Hepatocyte (in vitro differentiated cells): ENCODE results near the gene C19orf85. TPM values are rescaled to one million over a fixed set of nuclear protein-coding genes. Genes with fewer than 3 reads are reported as not detected.
"Not testable (repeated sequence)": the region's sequence is repeated elsewhere in the genome, so short reads cannot be mapped to it uniquely, and the experiment has no call there.

Source experiments
- DNase-seq: peaks from one replicate; pipeline ENCODE4 v3.0.0-alpha.2; 2016; ENCODE audit warnings: low spot score
- H2AFZ ChIP-seq: fragments of 200-600 bp; sonication (generic); 2 replicates; pipeline ENCODE4 v1.6.0; 2016; ENCODE audit warnings: antibody characterized with exemption, mild to moderate bottlenecking
- H3K27ac ChIP-seq: fragments of 200-600 bp; sonication (generic); 2 replicates; pipeline ENCODE4 v1.5.1; 2016; ENCODE audit warnings: mild to moderate bottlenecking
- H3K27me3 ChIP-seq: fragments of 200-600 bp; sonication (generic); 2 replicates; pipeline ENCODE4 v1.6.1; 2016
- H3K36me3 ChIP-seq: fragments of 200-600 bp; sonication (generic); replicated peaks from 2 replicates; pipeline ENCODE4 v1.5.1; 2016; ENCODE audit warnings: low read depth; ENCODE audit not compliant: insufficient read depth
- H3K4me1 ChIP-seq: fragments of 200-600 bp; sonication (generic); 2 replicates; pipeline ENCODE4 v1.5.1; 2016; ENCODE audit warnings: mild to moderate bottlenecking, moderate library complexity; ENCODE audit not compliant: insufficient read depth
- H3K4me2 ChIP-seq: fragments of 200-600 bp; sonication (generic); 2 replicates; pipeline ENCODE4 v1.6.0; 2016
- H3K4me3 ChIP-seq: fragments of 200-600 bp; sonication (generic); 2 replicates; pipeline ENCODE4 v1.5.1; 2016; ENCODE audit warnings: mild to moderate bottlenecking
- H3K79me2 ChIP-seq: fragments of 200-600 bp; sonication (generic); 2 replicates; pipeline ENCODE4 v1.6.0; 2017; ENCODE audit warnings: mild to moderate bottlenecking
- H3K9me2 ChIP-seq: fragments of 200-600 bp; sonication (generic); replicated peaks from 2 replicates; pipeline ENCODE4 v1.6.0; 2017; ENCODE audit warnings: mild to moderate bottlenecking; ENCODE audit not compliant: insufficient read depth
- H3K9me3 ChIP-seq: fragments of 200-600 bp; sonication (generic); 2 replicates; pipeline ENCODE4 v1.5.1; 2016; ENCODE audit warnings: low read depth, mild to moderate bottlenecking
- H4K20me1 ChIP-seq: fragments of 200-600 bp; sonication (generic); 2 replicates; pipeline ENCODE4 v1.6.0; 2016; ENCODE audit warnings: mild to moderate bottlenecking; ENCODE audit not compliant: insufficient read depth, poor library complexity, severe bottlenecking
- CTCF ChIP-seq: fragments of 200-600 bp; sonication (generic); IDR thresholded peaks from 2 replicates; pipeline ENCODE4 v1.5.1; 2016; ENCODE audit warnings: antibody characterized with exemption, mild to moderate bottlenecking; ENCODE audit not compliant: poor library complexity
- EZH2 ChIP-seq: fragments of 200-600 bp; sonication (generic); IDR thresholded peaks from 2 replicates; pipeline ENCODE4 v1.6.1; 2016; ENCODE audit warnings: antibody characterized with exemption, mild to moderate bottlenecking, borderline replicate concordance
- EZH2phosphoT487 ChIP-seq: fragments of 200-600 bp; sonication (generic); IDR thresholded peaks from one replicate; pipeline ENCODE4 v1.6.1; 2018; ENCODE audit warnings: antibody characterized with exemption, mild to moderate bottlenecking, low read depth, moderate library complexity; ENCODE audit not compliant: unreplicated experiment, severe bottlenecking
- WGBS: methylation state at CpG from one replicate; pipeline ENCODE4 v1.1.6; 2016; ENCODE audit warnings: low lambda C conversion rate; ENCODE audit errors: missing lambda C conversion rate; 5-methylcytosine and 5-hydroxymethylcytosine counted together
- polyA plus RNA-seq: library from polyadenylated mRNA; unstranded; fragments of >200 nt; fragmentation: Nextera tagmentation; extraction: Ambion mirVana; gene quantifications from 2 replicates; pipeline ENCODE4 v1.2.1, GENCODE V29; 2016
- total RNA-seq: library from RNA; depleted of rRNA; stranded (reverse); fragments of >200 nt; gene quantifications from 2 replicates; pipeline ENCODE4 v1.2.3, GENCODE V29; 2014

Gene C19orf85
- total and polyA plus RNA-seq, 2 experiments from 2014 or later: not detected

GRCh38 chr19:55451965-55452748 is 12.4 kb downstream of the C19orf85 start:
- Histone ChIP-seq H3K4me1 (peaks cover 11% of the 10 kb centered on the region), H4K20me1 (no peaks in the 10 kb centered on the region), H3K79me2 (no peaks in the 10 kb centered on the region), H3K4me3 (no peak overlapping the region), H3K27ac (no peak overlapping the region), H2AFZ (peak overlapping the region; percentile 15), H3K9me3 (no peaks in the 10 kb centered on the region), H3K4me2 (peak overlapping the region; percentile 89), H3K9me2 (no peaks in the 10 kb centered on the region), H3K36me3 (no peaks in the 10 kb centered on the region), H3K27me3 (peaks cover 35% of the 10 kb centered on the region)
- TF ChIP-seq CTCF (no peak), EZH2 (peak; percentile 73), EZH2phosphoT487 (no peak)
- 7% methylated on average over 22 of the region's 57 CpGs for WGBS
- no peak for DNase-seq

GRCh38 chr19:55451163-55451964 is 13.2 kb downstream of the C19orf85 start:
- no peaks in the 10 kb centered on the region for H3K9me3 ChIP-seq
- no peak overlapping the region for H3K27ac ChIP-seq
- no peaks in the 10 kb centered on the region for H3K79me2 ChIP-seq
- TF ChIP-seq EZH2phosphoT487 (peak; percentile 63), EZH2 (no peak)
- H2AFZ ChIP-seq: peak overlapping the region; percentile 15
- no peaks in the 10 kb centered on the region for H3K36me3 ChIP-seq
- WGBS: 2% methylated on average over 7 of the region's 80 CpGs
- peaks cover 40% of the 10 kb centered on the region for H3K27me3 ChIP-seq
- H3K4me1 ChIP-seq: peaks cover 11% of the 10 kb centered on the region
- DNase-seq: no peak
- H3K4me3 ChIP-seq: no peak overlapping the region
- no peaks in the 10 kb centered on the region for H4K20me1 ChIP-seq
- no peaks in the 10 kb centered on the region for H3K9me2 ChIP-seq
- H3K4me2 ChIP-seq: peak overlapping the region; percentile 89

GRCh38 chr19:55449469-55449868 is 15.1 kb downstream of the C19orf85 start:
- Histone ChIP-seq H3K9me3 (no peaks in the 10 kb centered on the region), H3K4me1 (peaks cover 11% of the 10 kb centered on the region), H3K4me3 (no peak overlapping the region), H3K79me2 (no peaks in the 10 kb centered on the region), H4K20me1 (no peaks in the 10 kb centered on the region), H3K9me2 (no peaks in the 10 kb centered on the region), H2AFZ (no peak overlapping the region), H3K36me3 (no peaks in the 10 kb centered on the region), H3K27ac (no peak overlapping the region), H3K27me3 (peaks cover 54% of the 10 kb centered on the region), H3K4me2 (no peak overlapping the region)
- DNase-seq: no peak
- TF ChIP-seq EZH2phosphoT487: no peak
- TF ChIP-seq EZH2: no peak
- no peak for TF ChIP-seq CTCF
- 77% methylated on average over 7 of the region's 16 CpGs for whole genome bisulfite sequencing

- WGBS: 100% methylated on average over 2 of the region's 5 CpGs
- H3K4me2 ChIP-seq, DNase-seq, H3K36me3 ChIP-seq, H3K4me3 ChIP-seq, H3K79me2 ChIP-seq, H3K9me2 ChIP-seq, H3K27ac ChIP-seq, H3K9me3 ChIP-seq, H4K20me1 ChIP-seq, H2AFZ ChIP-seq: not testable (repeated sequence)
- peaks cover 67% of the 10 kb centered on the region for H3K27me3 ChIP-seq
- peaks cover 11% of the 10 kb centered on the region for H3K4me1 ChIP-seq
These were observed 16.4 kb downstream of the C19orf85 start for GRCh38 chr19:55448175-55448490.
